ENCODE results near the gene FBXO28. TPM values are rescaled to one million over a fixed set of nuclear protein-coding genes. Genes with fewer than 3 reads are reported as not detected.

Gene FBXO28
- total and polyA plus RNA-seq, 2 donors (not counting 3 experiments of a cell fraction or from before 2014, with no cell fraction given), result 8.9 to 32.6 TPM

DNA sequence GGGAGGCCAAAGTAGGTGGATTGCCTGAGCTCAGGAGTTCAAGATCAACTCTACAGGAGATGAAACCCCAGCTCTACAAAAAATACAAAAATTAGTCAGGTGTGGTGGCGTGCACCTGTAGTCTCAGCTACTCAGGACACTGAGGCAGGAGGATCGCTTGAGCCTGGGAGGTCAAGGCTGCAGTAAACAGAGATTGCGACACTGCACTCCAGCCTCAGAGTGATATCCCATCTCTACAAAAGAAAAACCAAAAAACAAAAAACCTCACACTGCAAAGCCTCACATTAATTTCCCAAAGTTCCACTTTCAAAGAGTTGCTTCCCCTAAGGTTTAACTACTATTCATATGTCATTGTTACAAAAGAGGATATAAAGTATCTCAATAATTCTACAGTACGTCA, 29.0 kb upstream of the FBXO28 start:
- no peaks in the 10 kb centered on the region for H3K27me3 ChIP-seq (ENCODE audit: control insufficient read depth in 2 of 2, insufficient read depth in 2 of 2, low read length in 2 of 2)
- FAIRE-seq, result no peak
- H3K79me2 ChIP-seq (ENCODE audit: control insufficient read depth, insufficient read depth, low read length), result no peaks in the 10 kb centered on the region
- ChIA-PET POLR2A (no interaction called here), CTCF (interaction anchor here (2.6 kb wide), 1 partner anchor 34 kb away, joined by 11 read pairs; no protein-coding TSS in a partner anchor)
- no peak overlapping the region for H3K27ac ChIP-seq (ENCODE audit: insufficient read depth, low read depth, low read length)
- no peak for DNase-seq (ENCODE audit: low read depth, low spot score)
- TF ChIP-seq EZH2 (IDR thresholded peaks at IDR 0.05; ENCODE audit: borderline replicate concordance, low read depth, low read length, severe bottlenecking) (no peak), JUN (IDR thresholded peaks at IDR 0.05; ENCODE audit: borderline replicate concordance, insufficient read depth, insufficient read length, low read depth) (no peak), POLR2AphosphoS5 (IDR thresholded peaks at IDR 0.05; ENCODE audit: insufficient read depth, low read depth, low read length) (no peak)
- H2AFZ ChIP-seq (ENCODE audit: low read depth, low read length), result no peak overlapping the region
- BruUV-seq (replicated peaks), result no TSS peak
- H4K20me1 ChIP-seq (replicated peaks; ENCODE audit: control insufficient read depth, extremely low read depth, insufficient read depth, low read length), result no peaks in the 10 kb centered on the region
- peaks cover 8% of the 10 kb centered on the region for H3K4me1 ChIP-seq (ENCODE audit: control insufficient read depth, extremely low read depth, insufficient read depth, low read length)
- no peaks in the 10 kb centered on the region for H3K9me3 ChIP-seq (replicated peaks; ENCODE audit: control insufficient read depth, insufficient read depth, low read length)
- no peak overlapping the region for H3K9ac ChIP-seq (replicated peaks; ENCODE audit: extremely low read depth, insufficient read depth, low read length)
- dilution Hi-C loops (cut with MboI; ENCODE audit: extremely low pct_ligation_motif_present, low sequenced_read_pairs) (no loop called here), intact Hi-C loops (cut with micrococcal nuclease) (no loop called here)
- no peak overlapping the region for H3K4me3 ChIP-seq (replicated peaks in 1 of 3; ENCODE audit: insufficient read depth in 1 of 3, low read depth in 1 of 3, low read length in 3 of 3)
- H3K36me3 ChIP-seq (ENCODE audit: control insufficient read depth in 2 of 2, extremely low read depth in 1 of 2, insufficient read depth in 2 of 2, low read length in 2 of 2), result no peaks in the 10 kb centered on the region
- no peaks in the 10 kb centered on the region for H3K9me1 ChIP-seq (replicated peaks; ENCODE audit: control insufficient read depth, extremely low read depth, insufficient read depth, low read length)
- no peak overlapping the region for H3K4me2 ChIP-seq (ENCODE audit: insufficient read depth, low read length)

DNA sequence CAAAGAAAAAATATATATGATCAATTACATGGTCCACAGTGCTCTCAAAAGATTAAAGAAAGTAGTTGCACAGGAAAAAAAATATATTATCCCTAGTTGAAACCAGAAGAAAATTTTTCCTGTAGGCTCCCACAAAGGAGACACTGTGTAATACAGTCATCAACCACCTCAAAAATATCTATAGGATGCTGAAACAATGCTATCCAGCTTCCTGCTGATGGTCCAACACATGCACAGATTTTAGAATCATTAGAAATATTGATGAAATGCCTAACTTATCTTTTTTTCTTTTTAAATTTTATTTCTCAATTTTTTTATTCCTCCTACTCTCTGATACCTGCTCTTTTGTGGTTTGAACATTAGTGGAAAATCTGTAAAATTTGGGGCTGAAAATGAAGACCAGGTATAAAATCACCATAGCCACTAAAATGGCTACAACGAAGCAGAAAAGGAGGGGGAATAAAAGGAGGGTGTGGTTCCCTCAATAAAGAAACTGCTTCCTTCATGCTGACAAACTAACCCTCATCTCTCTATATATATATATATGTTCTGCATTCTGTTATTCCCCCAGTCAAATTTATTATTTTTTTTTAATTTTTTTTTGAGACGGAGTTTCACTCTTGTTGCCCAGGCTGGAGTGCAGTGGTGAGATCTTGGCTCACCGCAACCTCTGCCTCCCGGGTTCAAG, 28.3 kb upstream of the FBXO28 start:
- ChIA-PET POLR2A (no interaction called here), CTCF (no interaction called here)
- FAIRE-seq (no peak), DNase-seq (ENCODE audit: low read depth, low spot score) (no peak)
- H3K9ac ChIP-seq (replicated peaks; ENCODE audit: extremely low read depth, insufficient read depth, low read length), result no peak overlapping the region
- no peaks in the 10 kb centered on the region for H3K36me3 ChIP-seq (ENCODE audit: control insufficient read depth in 2 of 2, extremely low read depth in 1 of 2, insufficient read depth in 2 of 2, low read length in 2 of 2)
- H3K4me1 ChIP-seq (ENCODE audit: control insufficient read depth, extremely low read depth, insufficient read depth, low read length), result peaks cover 7% of the 10 kb centered on the region
- no peaks in the 10 kb centered on the region for H3K27me3 ChIP-seq (ENCODE audit: control insufficient read depth in 2 of 2, insufficient read depth in 2 of 2, low read length in 2 of 2)
- H3K9me1 ChIP-seq (replicated peaks; ENCODE audit: control insufficient read depth, extremely low read depth, insufficient read depth, low read length), result no peaks in the 10 kb centered on the region
- H4K20me1 ChIP-seq (replicated peaks; ENCODE audit: control insufficient read depth, extremely low read depth, insufficient read depth, low read length), result no peaks in the 10 kb centered on the region
- H3K4me2 ChIP-seq (ENCODE audit: insufficient read depth, low read length), result no peak overlapping the region
- no peak overlapping the region for H2AFZ ChIP-seq (ENCODE audit: low read depth, low read length)
- intact Hi-C loops (cut with micrococcal nuclease), result no loop called here
- no TSS peak for BruUV-seq (replicated peaks)
- H3K27ac ChIP-seq (ENCODE audit: insufficient read depth, low read depth, low read length), result no peak overlapping the region
- dilution Hi-C loops (cut with MboI; ENCODE audit: extremely low pct_ligation_motif_present, low sequenced_read_pairs), result no loop called here
- TF ChIP-seq, protein P1, sequence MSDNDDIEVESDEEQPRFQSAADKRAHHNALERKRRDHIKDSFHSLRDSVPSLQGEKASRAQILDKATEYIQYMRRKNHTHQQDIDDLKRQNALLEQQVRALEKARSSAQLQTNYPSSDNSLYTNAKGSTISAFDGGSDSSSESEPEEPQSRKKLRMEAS (IDR thresholded peaks at IDR 0.05; ENCODE audit: insufficient read depth, insufficient read length), result no peak
- TF ChIP-seq JUN (IDR thresholded peaks at IDR 0.05; ENCODE audit: borderline replicate concordance, insufficient read depth, insufficient read length, low read depth), result no peak
- TF ChIP-seq GATA2 (IDR thresholded peaks at IDR 0.05; ENCODE audit: insufficient read depth, insufficient read length, low read depth, low read length), result no peak
- TF ChIP-seq FOS (IDR thresholded peaks at IDR 0.05; ENCODE audit: borderline replicate concordance, insufficient read depth, low read length), result no peak
- TF ChIP-seq POLR2AphosphoS5 (IDR thresholded peaks at IDR 0.05; ENCODE audit: insufficient read depth, low read depth, low read length), result no peak
- H3K9me3 ChIP-seq (replicated peaks; ENCODE audit: control insufficient read depth, insufficient read depth, low read length), result no peaks in the 10 kb centered on the region
- no peaks in the 10 kb centered on the region for H3K79me2 ChIP-seq (ENCODE audit: control insufficient read depth, insufficient read depth, low read length)
- no peak overlapping the region for H3K4me3 ChIP-seq (replicated peaks in 1 of 3; ENCODE audit: insufficient read depth in 1 of 3, low read depth in 1 of 3, low read length in 3 of 3)

Measured in endothelial cell of umbilical vein (primary cell).